Measurements from ENCODE around the gene HADH. TPM values are rescaled to one million over a fixed set of nuclear protein-coding genes. Genes with fewer than 3 reads are reported as not detected.

HADH gene
- polyA plus RNA-seq, 1 experiment: 23.0 TPM

DNA sequence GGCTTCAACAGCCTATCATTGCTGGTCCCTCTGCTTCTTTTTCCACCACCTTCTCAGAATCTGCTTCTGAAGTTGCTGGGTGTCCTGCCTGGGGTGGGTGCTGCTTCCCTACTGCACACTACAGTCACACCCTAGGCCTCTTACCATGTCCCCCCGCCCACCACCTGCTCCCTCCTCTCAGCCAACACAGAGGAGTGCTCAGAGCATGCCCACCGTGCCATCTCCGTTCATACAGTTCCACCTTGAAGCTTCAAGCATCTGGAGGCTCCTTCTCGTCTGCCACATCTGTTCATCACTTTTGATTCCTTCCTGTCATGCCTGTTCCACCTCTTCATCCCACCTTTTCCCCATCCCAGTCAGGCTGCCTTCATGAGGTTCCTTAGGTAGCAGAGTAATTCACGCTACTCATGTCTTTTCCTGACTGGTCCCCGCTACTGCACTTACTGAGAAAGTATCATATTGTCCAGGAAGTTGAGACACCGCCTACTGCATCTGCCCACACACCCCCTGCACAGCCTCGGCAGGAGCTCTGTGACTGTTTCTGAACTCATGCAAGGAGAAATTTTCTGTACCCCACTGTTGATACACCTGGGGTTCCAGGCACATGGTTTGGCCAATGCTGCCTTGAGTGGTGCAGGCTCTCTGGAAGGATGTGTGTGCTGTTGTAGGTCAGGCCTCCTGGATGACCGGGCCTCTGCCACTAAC lies 39.5 kb downstream of the HADH start:
- ChIA-PET POLR2A (no interaction called here), CTCF (interaction anchor here (0.5 to 4.8 kb wide), 8 partner anchors 9 to 588 kb away, joined by 3 to 53 read pairs (median 6); no protein-coding TSS in a partner anchor)
- TF ChIP-seq, protein P1, sequence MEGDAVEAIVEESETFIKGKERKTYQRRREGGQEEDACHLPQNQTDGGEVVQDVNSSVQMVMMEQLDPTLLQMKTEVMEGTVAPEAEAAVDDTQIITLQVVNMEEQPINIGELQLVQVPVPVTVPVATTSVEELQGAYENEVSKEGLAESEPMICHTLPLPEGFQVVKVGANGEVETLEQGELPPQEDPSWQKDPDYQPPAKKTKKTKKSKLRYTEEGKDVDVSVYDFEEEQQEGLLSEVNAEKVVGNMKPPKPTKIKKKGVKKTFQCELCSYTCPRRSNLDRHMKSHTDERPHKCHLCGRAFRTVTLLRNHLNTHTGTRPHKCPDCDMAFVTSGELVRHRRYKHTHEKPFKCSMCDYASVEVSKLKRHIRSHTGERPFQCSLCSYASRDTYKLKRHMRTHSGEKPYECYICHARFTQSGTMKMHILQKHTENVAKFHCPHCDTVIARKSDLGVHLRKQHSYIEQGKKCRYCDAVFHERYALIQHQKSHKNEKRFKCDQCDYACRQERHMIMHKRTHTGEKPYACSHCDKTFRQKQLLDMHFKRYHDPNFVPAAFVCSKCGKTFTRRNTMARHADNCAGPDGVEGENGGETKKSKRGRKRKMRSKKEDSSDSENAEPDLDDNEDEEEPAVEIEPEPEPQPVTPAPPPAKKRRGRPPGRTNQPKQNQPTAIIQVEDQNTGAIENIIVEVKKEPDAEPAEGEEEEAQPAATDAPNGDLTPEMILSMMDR (IDR thresholded peaks at IDR 0.05; ENCODE audit: low read depth, low read length): no peak
- no peak for DNase-seq (ENCODE audit: low read depth, low spot score)
- H3K27me3 ChIP-seq (ENCODE audit: control insufficient read depth, insufficient read depth, low read length): no peaks in the 10 kb centered on the region
- no peak overlapping the region for H3K27ac ChIP-seq (ENCODE audit: low read depth, low read length)
- H3K4me3 ChIP-seq (ENCODE audit: low read depth, low read length): no peak overlapping the region
- H3K9me3 ChIP-seq (ENCODE audit: control insufficient read depth, insufficient read depth, low read length): 0 out of 2 replicates have a peak, but pooled peaks cover 4% of the 10 kb centered on the region

DNA sequence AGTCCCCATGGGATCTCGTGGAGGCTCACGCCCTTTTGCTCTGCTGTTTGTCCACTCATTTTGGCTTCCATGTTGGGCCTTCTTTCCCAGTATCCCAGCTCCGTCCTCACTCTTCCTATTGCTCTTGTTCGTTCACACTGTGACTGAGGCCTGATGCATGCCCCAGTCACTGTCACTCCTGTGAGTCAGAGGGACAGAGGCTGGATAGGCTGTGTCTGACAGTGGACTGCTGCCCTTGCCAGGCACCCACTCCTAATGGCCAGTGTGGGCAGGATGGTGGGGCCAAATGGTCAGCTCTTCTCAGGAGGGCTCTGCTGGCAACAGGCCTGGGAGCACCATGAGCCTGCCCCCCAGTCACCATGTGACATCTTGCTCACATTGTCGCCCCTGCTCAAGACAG lies 40.0 kb downstream of the HADH start:
- CTCF ChIA-PET: interaction anchor here (0.5 to 4.8 kb wide), 10 partner anchors 10 to 587 kb away, joined by 3 to 53 read pairs (median 4); no protein-coding TSS in a partner anchor
- no peak for DNase-seq (ENCODE audit: low read depth, low spot score)
- TF ChIP-seq, protein P1 (IDR thresholded peaks at IDR 0.05; ENCODE audit: low read depth, low read length): no peak

DNA sequence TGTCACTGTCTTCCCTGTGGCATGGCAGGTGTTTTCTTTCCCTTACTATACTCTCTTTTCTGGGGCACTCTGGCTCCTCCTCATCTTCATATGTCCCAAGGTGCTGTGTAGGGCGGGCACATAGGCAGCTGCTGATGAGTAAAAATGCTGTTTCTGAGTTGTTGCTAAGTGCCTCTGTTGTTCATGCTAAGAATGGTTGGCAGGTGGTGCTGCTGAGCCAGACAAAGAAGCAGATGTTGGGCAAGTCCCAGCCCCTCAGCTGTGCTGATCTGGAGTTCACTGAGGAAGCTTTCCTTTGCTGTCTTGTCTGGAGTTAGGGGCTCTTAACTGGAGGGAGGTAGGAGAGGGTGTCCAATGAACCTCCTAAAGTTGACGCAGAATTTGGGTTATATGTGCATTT lies 40.6 kb downstream of the HADH start:
- Histone ChIP-seq H3K27ac (ENCODE audit: low read depth, low read length) (no peak overlapping the region), H3K9me3 (ENCODE audit: control insufficient read depth, insufficient read depth, low read length) (0 out of 2 replicates have a peak, but pooled peaks cover 4% of the 10 kb centered on the region), H3K27me3 (ENCODE audit: control insufficient read depth, insufficient read depth, low read length) (no peaks in the 10 kb centered on the region), H3K4me3 (ENCODE audit: low read depth, low read length) (no peak overlapping the region)
- ChIA-PET POLR2A (no interaction called here), CTCF (interaction anchor here (0.5 to 4.8 kb wide), 11 partner anchors 10 to 587 kb away, joined by 3 to 53 read pairs (median 4); no protein-coding TSS in a partner anchor)
- peak; percentile 24 for DNase-seq (ENCODE audit: low read depth, low spot score)
- TF ChIP-seq, protein P1 (IDR thresholded peaks at IDR 0.05; ENCODE audit: low read depth, low read length): peak; percentile 64

More for the DNA sequence above, 40.0 kb downstream of the HADH start:
- Histone ChIP-seq H3K4me3 (ENCODE audit: low read depth, low read length) (no peak overlapping the region), H3K9me3 (ENCODE audit: control insufficient read depth, insufficient read depth, low read length) (0 out of 2 replicates have a peak, but pooled peaks cover 4% of the 10 kb centered on the region), H3K27ac (ENCODE audit: low read depth, low read length) (no peak overlapping the region), H3K27me3 (ENCODE audit: control insufficient read depth, insufficient read depth, low read length) (no peaks in the 10 kb centered on the region)
- POLR2A ChIA-PET: no interaction called here

DNA sequence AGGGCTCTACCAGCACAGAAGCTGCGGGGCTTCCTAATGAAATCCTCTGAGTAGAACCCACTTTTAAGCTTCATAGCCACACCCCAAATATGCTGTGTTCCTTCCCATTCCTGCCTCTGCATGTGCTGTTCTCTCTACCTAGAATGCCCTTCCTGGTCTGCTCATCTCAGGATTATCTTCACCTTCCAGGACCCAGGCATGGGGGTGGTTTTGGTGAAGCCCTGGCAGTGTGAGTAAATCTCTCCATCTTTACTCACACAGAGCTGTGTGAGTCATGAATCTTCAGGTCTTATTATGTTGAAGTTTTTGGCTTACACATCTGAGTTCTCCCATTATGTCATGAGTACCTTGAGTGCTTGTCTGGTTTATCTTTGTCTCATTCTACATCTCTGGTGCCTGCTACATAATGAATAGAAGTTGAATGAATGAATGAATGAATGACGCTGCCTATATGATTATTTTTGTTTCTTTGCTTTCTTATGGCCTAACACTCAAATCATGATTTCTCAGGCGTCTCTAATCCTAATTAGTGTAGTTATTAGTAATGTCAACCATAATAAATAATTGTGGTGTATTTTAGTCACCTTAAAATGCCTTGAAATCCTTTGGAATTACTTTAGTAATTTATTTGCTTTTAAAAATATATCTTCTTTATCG lies 41.9 kb downstream of the HADH start:
- TF ChIP-seq, protein P1 (IDR thresholded peaks at IDR 0.05; ENCODE audit: low read depth, low read length): no peak
- H3K27me3 ChIP-seq (ENCODE audit: control insufficient read depth, insufficient read depth, low read length): no peaks in the 10 kb centered on the region
- H3K4me3 ChIP-seq (ENCODE audit: low read depth, low read length): no peak overlapping the region
- 0 out of 2 replicates have a peak, but pooled peaks cover 4% of the 10 kb centered on the region for H3K9me3 ChIP-seq (ENCODE audit: control insufficient read depth, insufficient read depth, low read length)
- CTCF ChIA-PET: interaction anchor here (1.8 to 4.8 kb wide), 4 partner anchors 12 to 541 kb away, joined by 4 to 53 read pairs (median 22); no protein-coding TSS in a partner anchor
- no peak for DNase-seq (ENCODE audit: low read depth, low spot score)
- no peak overlapping the region for H3K27ac ChIP-seq (ENCODE audit: low read depth, low read length)
- POLR2A ChIA-PET: no interaction called here
